Nephron (organoid): ENCODE data around the gene ZNF608.

Experiments used
- H3K27ac Mint-ChIP-seq, 3 experiments: 2 replicates each; pipeline ENCODE4 v1.8.0; 2020; ENCODE audit warnings: mixed read lengths in 3 of 3, mild to moderate bottlenecking in 2 of 3, moderate library complexity in 1 of 3
- H3K27me3 Mint-ChIP-seq: 2 replicates; pipeline ENCODE4 v1.8.0; 2021; ENCODE audit warnings: low read depth, mild to moderate bottlenecking, moderate library complexity, mixed read lengths
- H3K36me3 Mint-ChIP-seq: 2 replicates; pipeline ENCODE4 v1.8.0; 2020; ENCODE audit warnings: low read depth, mixed read lengths
- H3K4me1 Mint-ChIP-seq: 2 replicates; pipeline ENCODE4 v1.8.0; 2020; ENCODE audit warnings: mixed read lengths
- H3K4me3 Mint-ChIP-seq, 3 experiments: 2 replicates each; pipeline ENCODE4 v1.8.0; 2020; ENCODE audit warnings: mild to moderate bottlenecking in 3 of 3, mixed read lengths in 3 of 3, moderate library complexity in 2 of 3
- H3K9me3 Mint-ChIP-seq: 2 replicates; pipeline ENCODE4 v1.8.0; 2020; ENCODE audit warnings: mixed read lengths
- CTCF ChIP-seq, 3 experiments: fragments of 200-600 bp; sonication (generic); IDR thresholded peaks; one replicate each; pipeline ENCODE4 v1.5.0; 2021; ENCODE audit warnings: antibody characterized with exemption in 3 of 3; ENCODE audit not compliant: unreplicated experiment in 3 of 3

Gene ZNF608

GRCh38 chr5:124706729-124707361 lies 39.6 kb downstream of the ZNF608 start:
- peaks cover 6% of the 10 kb centered on the region for H3K36me3 Mint-ChIP-seq
- H3K9me3 Mint-ChIP-seq, result no peaks in the 10 kb centered on the region
- H3K27me3 Mint-ChIP-seq, result no peaks in the 10 kb centered on the region
- TF ChIP-seq CTCF (IDR thresholded peaks at IDR 0.05; ENCODE audit: unreplicated experiment in 3 of 3), result no peak
- H3K4me3 Mint-ChIP-seq, result peak overlapping the region; percentile 42 to 57 (median 56)
- peaks cover 93% of the 10 kb centered on the region for H3K4me1 Mint-ChIP-seq
- H3K27ac Mint-ChIP-seq, result peak overlapping the region; percentile 50 to 78 (median 70)

- H3K4me3 Mint-ChIP-seq, result peak overlapping the region in 2 of 3 experiments; percentile 14 to 30
- no peak for TF ChIP-seq CTCF (IDR thresholded peaks at IDR 0.05; ENCODE audit: unreplicated experiment in 3 of 3)
- peak overlapping the region; percentile 50 to 78 (median 70) for H3K27ac Mint-ChIP-seq
- H3K27me3 Mint-ChIP-seq, result no peaks in the 10 kb centered on the region
- H3K9me3 Mint-ChIP-seq, result no peaks in the 10 kb centered on the region
- H3K36me3 Mint-ChIP-seq, result peaks cover under 1% of the 10 kb centered on the region
- peaks cover 91% of the 10 kb centered on the region for H3K4me1 Mint-ChIP-seq
Measured at GRCh38 chr5:124706051-124706450, 40.4 kb downstream of the ZNF608 start.

- Mint-ChIP-seq H3K36me3 (peaks cover 6% of the 10 kb centered on the region), H3K9me3 (no peaks in the 10 kb centered on the region), H3K4me3 (peak overlapping the region in 2 of 3 experiments; percentile 14 to 30), H3K4me1 (peaks cover 91% of the 10 kb centered on the region), H3K27me3 (no peaks in the 10 kb centered on the region), H3K27ac (peak overlapping the region; percentile 50 to 78 (median 70))
- TF ChIP-seq CTCF (IDR thresholded peaks at IDR 0.05; ENCODE audit: unreplicated experiment in 3 of 3), result no peak
Measured at GRCh38 chr5:124705577-124705976, 40.9 kb downstream of the ZNF608 start.

GRCh38 chr5:124704594-124705284 lies 41.7 kb downstream of the ZNF608 start:
- Mint-ChIP-seq H3K9me3 (no peaks in the 10 kb centered on the region), H3K27ac (peak overlapping the region; percentile 7 to 36 (median 31)), H3K36me3 (peaks cover 14% of the 10 kb centered on the region), H3K27me3 (no peaks in the 10 kb centered on the region), H3K4me3 (no peak overlapping the region), H3K4me1 (peaks cover 91% of the 10 kb centered on the region)
- TF ChIP-seq CTCF (IDR thresholded peaks at IDR 0.05; ENCODE audit: unreplicated experiment in 3 of 3), result no peak

- Mint-ChIP-seq H3K9me3 (no peaks in the 10 kb centered on the region), H3K27ac (peak overlapping the region; percentile 62 to 78 (median 78)), H3K27me3 (no peaks in the 10 kb centered on the region), H3K4me3 (no peak overlapping the region), H3K36me3 (peaks cover 21% of the 10 kb centered on the region), H3K4me1 (peaks cover 91% of the 10 kb centered on the region)
- TF ChIP-seq CTCF (IDR thresholded peaks at IDR 0.05; ENCODE audit: unreplicated experiment in 3 of 3), result no peak
Measured at GRCh38 chr5:124703995-124704394, 42.4 kb downstream of the ZNF608 start.
